Measurements from ENCODE around the gene RASSF4.
A peak's percentile ranks its signal among the peaks of the same experiment; 100 is the strongest.

RASSF4 gene

DNA sequence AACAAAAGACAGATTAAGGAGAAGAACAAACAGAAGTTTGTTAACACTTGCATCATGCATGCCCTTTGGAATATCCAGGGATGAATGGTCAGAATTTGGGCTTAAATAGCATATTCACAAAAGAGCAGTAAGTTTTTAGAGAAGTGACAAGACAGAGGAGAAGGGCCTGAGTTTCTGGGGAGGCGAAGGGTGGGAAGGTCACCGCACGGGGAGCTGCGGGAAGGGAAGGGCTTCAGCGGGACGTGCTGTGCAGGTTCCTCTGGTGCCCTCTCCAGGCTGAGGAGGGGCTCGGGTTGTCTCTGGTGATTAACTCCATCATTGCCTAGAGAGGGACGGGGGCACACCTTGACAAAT is 30.7 kb downstream of the RASSF4 start:
- no peak for DNase-seq (ENCODE audit: low read depth)

DNA sequence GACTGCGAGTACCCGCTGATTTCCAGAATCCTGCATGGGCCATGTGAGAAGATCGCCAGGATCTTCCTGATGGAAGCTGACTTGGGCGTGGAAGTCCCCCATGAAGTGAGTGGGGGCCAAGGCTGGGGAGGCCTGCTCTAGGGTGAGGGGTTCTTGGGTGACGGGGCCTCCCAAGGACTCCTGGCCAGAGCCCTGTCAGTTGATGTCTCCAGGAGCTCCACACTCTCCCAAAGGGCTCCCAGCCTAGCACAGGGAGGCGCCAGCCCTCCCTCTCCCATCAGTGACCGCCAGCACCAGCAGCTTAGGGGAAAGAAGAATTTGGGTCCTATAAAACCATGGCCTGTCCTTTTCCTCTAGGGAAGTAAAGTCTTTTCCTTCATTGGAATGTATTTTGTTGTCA is 31.4 kb downstream of the RASSF4 start:
- DNase-seq (ENCODE audit: low read depth) = no peak

- no peak for DNase-seq (ENCODE audit: low read depth)
Observed at GRCh38 chr10:44991571-44991970, 32.0 kb downstream of the RASSF4 start.

DNA sequence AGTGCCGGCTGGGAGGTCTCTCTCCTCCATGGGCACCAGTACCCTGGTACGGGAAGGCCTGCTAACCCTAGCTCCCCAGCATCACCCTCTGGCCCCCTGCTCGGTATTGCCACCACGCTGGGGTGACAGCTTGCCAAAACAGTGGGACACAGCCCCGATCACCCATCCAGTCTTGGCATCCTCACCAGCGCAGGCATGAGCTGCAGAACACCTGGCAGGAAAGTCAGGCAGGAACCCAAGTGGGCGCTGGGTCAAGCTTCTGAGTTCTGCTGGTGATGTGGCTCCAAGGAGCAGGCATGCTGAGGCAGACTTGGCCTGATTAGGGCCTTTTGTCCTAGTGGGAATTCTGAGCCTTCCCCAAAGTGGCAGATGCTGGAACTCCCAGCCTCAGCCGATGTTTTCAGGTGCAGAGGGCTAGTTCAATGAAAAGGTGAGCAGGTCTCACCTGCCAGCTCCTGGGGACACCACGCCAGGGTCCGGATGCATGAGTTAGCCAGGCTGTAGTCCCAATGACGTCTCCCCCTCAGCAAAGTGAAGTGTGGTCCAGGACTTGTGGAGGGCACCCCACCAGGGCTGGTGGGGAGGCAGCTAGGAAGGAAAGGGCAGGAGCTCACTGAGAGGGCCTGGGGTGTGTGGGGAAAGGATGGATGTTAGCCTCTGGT is 32.6 kb downstream of the RASSF4 start:
- no peak for DNase-seq (ENCODE audit: low read depth)

DNA sequence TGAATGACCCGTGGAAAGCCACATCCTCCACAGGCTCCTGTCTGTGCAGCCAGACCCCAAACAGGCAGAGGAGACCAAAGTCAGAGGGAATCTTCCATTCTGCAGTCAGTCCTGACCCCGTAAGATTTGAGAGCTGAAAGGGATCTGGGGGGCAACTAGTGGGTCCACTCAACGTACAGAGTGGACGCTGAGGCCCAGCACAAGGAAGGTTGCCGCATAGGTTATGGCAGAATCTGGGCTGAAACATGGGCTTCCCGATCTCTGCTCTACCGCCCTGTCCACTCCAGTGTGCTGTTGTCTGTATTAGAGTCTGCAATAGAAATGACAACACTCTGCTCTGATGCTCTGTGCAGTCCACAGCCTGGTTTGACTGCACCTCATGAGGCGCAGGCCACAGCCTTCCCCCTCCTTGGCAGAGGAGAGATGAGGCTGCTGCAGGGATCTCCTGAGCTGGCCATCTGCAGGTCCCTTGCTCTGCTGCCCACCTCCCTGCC is 33.2 kb downstream of the RASSF4 start:
- DNase-seq (ENCODE audit: low read depth) = no peak

DNA sequence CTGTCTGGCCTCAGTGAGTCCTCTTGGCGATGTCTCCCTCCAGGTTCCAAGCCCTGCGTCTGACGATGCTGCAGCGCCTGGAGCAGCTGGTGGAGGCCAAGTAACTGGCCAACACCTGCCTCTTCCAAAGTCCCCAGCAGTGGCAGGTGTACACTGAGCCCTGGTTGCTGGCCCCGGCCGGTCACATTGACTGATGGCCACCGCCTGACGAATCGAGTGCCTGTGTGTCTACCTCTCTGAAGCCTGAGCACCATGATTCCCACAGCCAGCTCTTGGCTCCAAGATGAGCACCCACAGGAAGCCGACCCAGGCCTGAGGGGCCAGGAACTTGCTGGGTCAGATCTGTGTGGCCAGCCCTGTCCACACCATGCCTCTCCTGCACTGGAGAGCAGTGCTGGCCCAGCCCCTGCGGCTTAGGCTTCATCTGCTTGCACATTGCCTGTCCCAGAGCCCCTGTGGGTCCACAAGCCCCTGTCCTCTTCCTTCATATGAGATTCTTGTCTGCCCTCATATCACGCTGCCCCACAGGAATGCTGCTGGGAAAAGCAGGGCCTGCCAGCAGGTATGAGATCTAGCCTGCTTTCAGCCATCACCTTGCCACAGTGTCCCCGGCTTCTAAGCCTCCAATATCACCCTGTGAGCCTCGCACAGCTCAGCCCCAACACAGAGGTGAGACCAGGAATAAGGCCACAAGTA is 33.8 kb downstream of the RASSF4 start:
- DNase-seq (ENCODE audit: low read depth) = no peak

GRCh38 chr10:44993922-44994751 is 34.5 kb downstream of the RASSF4 start:
- peak; percentile 16 for DNase-seq (ENCODE audit: low read depth)

DNA sequence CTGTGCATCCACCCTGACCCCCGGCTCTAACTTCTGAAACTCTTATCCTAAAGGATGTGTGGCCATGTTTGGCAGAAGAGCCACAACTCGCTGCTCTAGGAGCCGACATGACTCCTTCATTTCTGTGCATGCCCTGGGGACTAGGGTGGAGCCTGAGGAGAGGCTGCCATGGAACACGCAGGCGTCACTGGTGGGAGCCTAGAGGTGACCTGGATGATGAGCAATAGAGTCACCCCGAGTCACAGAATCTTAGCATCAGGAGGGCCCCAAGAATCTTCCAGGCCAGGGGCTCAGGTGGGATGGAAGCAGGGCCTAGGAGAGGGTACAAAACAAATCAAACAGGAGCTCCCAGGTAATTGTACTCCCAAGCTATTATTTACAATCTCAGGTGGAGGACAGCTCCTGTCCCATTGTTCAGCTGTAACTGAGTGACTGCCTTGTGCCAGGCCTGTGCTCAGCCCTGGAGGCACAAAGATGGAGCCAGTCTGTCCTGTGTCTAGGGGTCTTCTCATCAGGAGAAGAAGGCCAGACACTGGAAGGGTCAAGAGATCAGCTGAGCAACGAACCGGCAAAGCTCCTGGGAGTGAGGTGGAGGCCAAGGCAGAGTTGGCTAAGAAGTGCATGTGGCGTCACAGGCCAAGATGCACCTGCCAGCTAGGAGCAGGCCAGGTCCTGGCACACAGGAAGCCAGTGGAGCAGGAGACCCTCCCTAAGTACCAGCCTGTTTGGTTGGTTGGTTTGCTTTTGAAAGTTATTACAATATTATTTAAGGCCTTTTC is 35.3 kb downstream of the RASSF4 start:
- no peak for DNase-seq (ENCODE audit: low read depth)

GRCh38 chr10:44995581-44995913 is 35.9 kb downstream of the RASSF4 start:
- DNase-seq (ENCODE audit: low read depth) = no peak

GRCh38 chr10:44995914-44996669 is 36.5 kb downstream of the RASSF4 start:
- no peak for DNase-seq (ENCODE audit: low read depth)

GRCh38 chr10:44997105-44997748 is 37.6 kb downstream of the RASSF4 start:
- DNase-seq (ENCODE audit: low read depth) = no peak

GRCh38 chr10:44998146-44998631 is 38.6 kb downstream of the RASSF4 start:
- DNase-seq (ENCODE audit: low read depth) = no peak

DNA sequence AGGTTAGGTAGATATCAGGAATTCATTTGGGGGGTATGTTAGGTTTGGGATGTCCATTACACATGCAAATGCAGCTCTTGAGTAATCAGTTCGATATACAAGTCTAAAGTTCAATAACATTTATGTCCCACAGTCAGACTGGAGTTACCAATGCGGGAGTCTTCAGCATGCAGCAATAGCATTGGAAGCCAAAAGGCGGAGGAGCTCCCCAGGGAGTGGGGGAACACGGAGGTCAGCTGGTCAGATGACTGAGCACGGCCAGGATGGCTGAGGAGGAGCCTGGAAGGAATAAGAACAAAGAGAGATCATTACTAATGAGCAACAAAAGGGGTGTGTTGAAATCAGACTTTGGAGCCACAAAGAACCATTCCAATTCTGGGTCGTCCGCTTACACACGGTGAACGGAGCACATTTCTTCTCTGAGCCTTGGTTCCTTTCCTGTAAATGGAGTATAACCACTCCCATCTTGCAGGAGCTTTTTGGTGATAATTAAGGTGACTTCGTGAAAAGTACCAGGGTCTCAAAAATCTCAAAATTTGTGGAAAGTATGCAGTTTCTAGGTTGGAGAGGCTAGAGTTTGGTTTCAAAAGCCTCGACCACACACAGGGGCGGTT is 40.6 kb downstream of the RASSF4 start:
- DNase-seq (ENCODE audit: low read depth) = peak; percentile 35

GRCh38 chr10:45000752-45001380 is 41.3 kb downstream of the RASSF4 start, which contains the start of gene ZNF22:
TSS of gene ZNF22 (plus strand) at chr10:45000923. CDS start at chr10:45003369, 2,446 bp downstream.
- peak; percentile 33 for DNase-seq (ENCODE audit: low read depth)

DNA sequence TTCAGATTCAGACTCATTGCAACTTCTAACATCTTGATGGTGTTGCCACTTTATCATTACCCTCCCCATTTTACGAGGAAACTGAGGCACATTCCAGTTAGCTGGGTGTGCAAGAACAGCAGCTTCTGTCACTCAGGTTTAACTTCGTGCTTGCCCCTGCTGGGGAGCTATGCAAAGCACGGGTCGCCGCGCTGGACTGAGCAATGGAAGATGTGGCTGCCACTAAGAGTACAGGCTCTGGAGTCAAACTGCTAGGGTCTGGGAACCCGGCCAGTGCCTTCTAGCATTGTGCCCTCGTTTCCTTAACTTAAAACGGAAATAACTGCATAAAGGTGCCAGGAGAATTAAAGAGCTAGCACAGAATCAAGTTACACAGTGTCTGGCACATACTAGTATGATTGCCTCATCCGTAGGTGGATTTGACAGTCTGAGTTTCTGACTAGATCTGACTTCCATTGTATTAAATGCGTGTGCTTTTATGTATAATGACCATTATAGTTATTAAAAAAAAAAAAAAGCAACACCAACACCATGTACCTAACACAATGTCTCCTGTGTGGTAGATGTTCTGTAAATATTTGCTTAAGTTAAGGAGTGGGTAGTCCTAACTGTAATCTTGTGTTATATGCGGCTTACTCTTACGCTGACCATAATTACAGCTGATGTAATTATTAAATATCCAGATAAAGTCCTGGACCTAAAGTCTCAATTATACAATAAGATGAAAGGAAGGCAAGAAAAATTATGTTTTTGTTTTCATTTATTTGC is 42.0 kb downstream of the RASSF4 start:
- peak; percentile 49 for DNase-seq (ENCODE audit: low read depth)

DNA sequence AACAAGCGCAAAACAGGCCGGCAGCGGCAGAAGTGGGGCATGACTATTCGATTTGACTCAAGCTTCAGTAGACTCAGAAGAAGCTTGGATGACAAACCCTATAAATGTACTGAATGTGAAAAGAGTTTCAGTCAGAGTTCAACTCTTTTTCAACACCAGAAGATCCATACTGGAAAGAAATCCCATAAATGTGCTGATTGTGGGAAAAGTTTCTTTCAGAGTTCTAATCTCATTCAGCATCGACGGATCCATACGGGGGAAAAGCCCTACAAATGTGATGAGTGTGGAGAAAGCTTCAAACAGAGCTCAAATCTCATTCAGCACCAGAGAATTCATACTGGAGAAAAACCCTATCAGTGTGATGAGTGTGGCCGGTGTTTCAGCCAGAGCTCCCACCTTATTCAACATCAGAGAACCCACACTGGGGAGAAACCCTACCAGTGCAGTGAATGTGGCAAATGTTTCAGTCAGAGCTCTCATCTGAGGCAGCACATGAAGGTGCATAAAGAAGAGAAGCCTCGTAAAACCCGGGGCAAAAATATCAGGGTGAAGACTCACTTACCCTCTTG is 43.9 kb downstream of the RASSF4 start:
- no peak for DNase-seq (ENCODE audit: low read depth)

DNA sequence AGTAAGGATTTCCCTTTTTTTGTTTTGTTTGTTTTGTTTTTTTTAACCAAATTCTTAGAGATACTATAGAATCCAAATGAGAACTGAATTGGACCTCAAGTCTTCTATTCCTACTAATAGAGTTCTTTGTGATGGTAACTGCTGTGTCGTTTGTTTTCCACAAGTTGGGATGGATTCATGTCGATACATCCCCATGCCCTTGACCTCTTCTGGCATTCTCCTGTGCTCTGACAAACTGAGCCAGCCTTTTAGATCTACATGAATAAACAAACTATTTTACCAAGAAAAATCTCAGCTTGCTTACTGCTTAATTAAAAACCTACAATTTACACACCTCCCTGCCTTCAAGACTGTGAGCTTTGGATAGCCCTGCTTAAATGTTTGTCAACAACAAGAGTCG is 45.1 kb downstream of the RASSF4 start:
- DNase-seq (ENCODE audit: low read depth) = no peak

GRCh38 chr10:45005284-45005683 is 45.7 kb downstream of the RASSF4 start:
- no peak for DNase-seq (ENCODE audit: low read depth)
